Measurements from ENCODE around the gene DNAJC24. TPM values are rescaled to one million over a fixed set of nuclear protein-coding genes. Genes with fewer than 3 reads are reported as not detected.

DNAJC24 gene
- total RNA-seq, 1 experiment from 2014 or later = 18.2 TPM

DNA sequence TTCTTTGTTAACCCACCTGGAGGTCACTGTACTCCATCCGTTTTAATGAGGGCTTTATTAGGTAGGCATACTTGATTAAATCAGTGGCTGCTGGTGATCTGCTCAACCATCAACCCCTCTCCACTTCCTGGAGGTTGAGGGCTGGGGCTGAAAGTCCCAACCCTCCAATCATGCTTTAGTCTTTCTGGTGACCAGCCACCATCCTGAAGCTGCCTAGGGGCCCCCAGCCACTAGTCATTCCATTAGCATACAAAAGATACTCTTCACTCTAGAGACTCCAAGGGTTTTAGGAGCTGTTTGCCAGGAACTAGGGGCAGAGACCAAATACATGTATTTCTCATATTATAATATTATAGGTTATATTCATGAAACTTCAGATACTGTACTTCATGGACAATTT, 13.5 kb downstream of the DNAJC24 start:
- no peak for DNase-seq
- H3K9me2 ChIP-seq (ENCODE audit: insufficient read depth) = no peaks in the 10 kb centered on the region
- H2AFZ ChIP-seq = no peak overlapping the region
- no peak for TF ChIP-seq EZH2 (IDR thresholded peaks at IDR 0.05; ENCODE audit: low read depth)
- TF ChIP-seq, protein P1, sequence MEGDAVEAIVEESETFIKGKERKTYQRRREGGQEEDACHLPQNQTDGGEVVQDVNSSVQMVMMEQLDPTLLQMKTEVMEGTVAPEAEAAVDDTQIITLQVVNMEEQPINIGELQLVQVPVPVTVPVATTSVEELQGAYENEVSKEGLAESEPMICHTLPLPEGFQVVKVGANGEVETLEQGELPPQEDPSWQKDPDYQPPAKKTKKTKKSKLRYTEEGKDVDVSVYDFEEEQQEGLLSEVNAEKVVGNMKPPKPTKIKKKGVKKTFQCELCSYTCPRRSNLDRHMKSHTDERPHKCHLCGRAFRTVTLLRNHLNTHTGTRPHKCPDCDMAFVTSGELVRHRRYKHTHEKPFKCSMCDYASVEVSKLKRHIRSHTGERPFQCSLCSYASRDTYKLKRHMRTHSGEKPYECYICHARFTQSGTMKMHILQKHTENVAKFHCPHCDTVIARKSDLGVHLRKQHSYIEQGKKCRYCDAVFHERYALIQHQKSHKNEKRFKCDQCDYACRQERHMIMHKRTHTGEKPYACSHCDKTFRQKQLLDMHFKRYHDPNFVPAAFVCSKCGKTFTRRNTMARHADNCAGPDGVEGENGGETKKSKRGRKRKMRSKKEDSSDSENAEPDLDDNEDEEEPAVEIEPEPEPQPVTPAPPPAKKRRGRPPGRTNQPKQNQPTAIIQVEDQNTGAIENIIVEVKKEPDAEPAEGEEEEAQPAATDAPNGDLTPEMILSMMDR (conservative IDR thresholded peaks at IDR 0.05) = no peak
- CTCF ChIA-PET = no interaction called here
- intact Hi-C loops (cut with micrococcal nuclease; ENCODE audit: unreplicated experiment) = no loop called here
- no peaks in the 10 kb centered on the region for H3K27me3 ChIP-seq (ENCODE audit: insufficient read depth, low read depth)
- no peaks in the 10 kb centered on the region for H3K79me2 ChIP-seq (ENCODE audit: low read depth)
- H3K4me1 ChIP-seq (replicated peaks; ENCODE audit: insufficient read depth) = no peaks in the 10 kb centered on the region
- no peak overlapping the region for H3K27ac ChIP-seq
- H3K4me2 ChIP-seq = no peak overlapping the region
- 0 out of 2 replicates have a peak, but pooled peaks cover 7% of the 10 kb centered on the region for H4K20me1 ChIP-seq (ENCODE audit: insufficient read depth)
- POLR2A ChIA-PET (ENCODE audit: unreplicated experiment) = no interaction called here
- H3K36me3 ChIP-seq (ENCODE audit: low read depth) = no peaks in the 10 kb centered on the region; the same call in 1 of the 2 replicates
- no peak overlapping the region for H3K4me3 ChIP-seq
- BruUV-seq (replicated peaks) = no TSS peak
- no peaks in the 10 kb centered on the region for H3F3A ChIP-seq (ENCODE audit: insufficient read depth, low read depth)
- no peaks in the 10 kb centered on the region for H3K9me3 ChIP-seq (ENCODE audit: insufficient read depth, low read depth)

- no peaks in the 10 kb centered on the region for H3K4me1 ChIP-seq (replicated peaks; ENCODE audit: insufficient read depth)
- H2AFZ ChIP-seq = no peak overlapping the region
- no peaks in the 10 kb centered on the region for H3K9me2 ChIP-seq (ENCODE audit: insufficient read depth)
- no peak overlapping the region for H3K4me3 ChIP-seq
- TF ChIP-seq, protein P1 (conservative IDR thresholded peaks at IDR 0.05) = no peak
- TF ChIP-seq EZH2 (IDR thresholded peaks at IDR 0.05; ENCODE audit: low read depth) = no peak
- H4K20me1 ChIP-seq (ENCODE audit: insufficient read depth) = no peaks in the 10 kb centered on the region; the same call in 1 of the 2 replicates
- ChIA-PET POLR2A (ENCODE audit: unreplicated experiment) (no interaction called here), CTCF (no interaction called here)
- no peak overlapping the region for H3K27ac ChIP-seq
- no peaks in the 10 kb centered on the region for H3K9me3 ChIP-seq (ENCODE audit: insufficient read depth, low read depth)
- H3K4me2 ChIP-seq = no peak overlapping the region
- no peaks in the 10 kb centered on the region for H3F3A ChIP-seq (ENCODE audit: insufficient read depth, low read depth)
- intact Hi-C loops (cut with micrococcal nuclease; ENCODE audit: unreplicated experiment) = no loop called here
- DNase-seq = no peak
- no peaks in the 10 kb centered on the region; the same call in 1 of the 2 replicates for H3K36me3 ChIP-seq (ENCODE audit: low read depth)
- H3K79me2 ChIP-seq (ENCODE audit: low read depth) = no peaks in the 10 kb centered on the region
- BruUV-seq (replicated peaks) = no TSS peak
- no peaks in the 10 kb centered on the region for H3K27me3 ChIP-seq (ENCODE audit: insufficient read depth, low read depth)
Observed at GRCh38 chr11:31387379-31387778, 17.7 kb downstream of the DNAJC24 start.

DNA sequence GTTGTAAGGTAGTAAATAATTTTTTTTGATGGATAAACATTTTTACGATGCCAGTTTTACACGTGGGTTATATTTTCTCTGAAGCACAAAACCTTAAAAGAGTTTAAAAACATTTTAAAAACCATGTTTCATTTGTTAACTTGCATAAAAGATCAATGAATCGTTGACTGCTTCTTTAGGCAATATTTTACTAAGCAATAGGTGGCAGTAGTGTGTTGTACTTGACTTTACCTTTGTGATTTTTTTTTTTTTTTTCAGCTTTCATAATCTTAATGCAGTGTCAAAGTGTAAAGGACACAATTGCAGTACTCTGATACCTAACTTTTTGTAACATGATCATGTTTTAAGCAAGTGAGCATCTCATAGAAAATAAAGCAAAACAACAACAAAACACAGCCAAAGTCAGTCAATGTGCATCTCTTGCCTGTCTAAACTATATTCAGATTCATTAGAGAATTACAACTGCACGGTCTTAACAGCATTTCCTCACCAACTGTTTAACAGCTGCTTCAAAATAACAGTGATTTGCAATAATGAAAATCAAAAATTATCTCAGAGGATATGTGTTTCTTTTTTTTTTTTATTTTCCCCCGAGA, 27.7 kb downstream of the DNAJC24 start:
- no TSS peak for BruUV-seq (replicated peaks)
- H3K9me2 ChIP-seq (ENCODE audit: insufficient read depth) = no peaks in the 10 kb centered on the region
- intact Hi-C loops (cut with micrococcal nuclease; ENCODE audit: unreplicated experiment) = loop anchor here (1.0 to 5.0 kb wide), 4 partner anchors 474 to 776 kb away; no protein-coding TSS in a partner anchor
- H3K9me3 ChIP-seq (ENCODE audit: insufficient read depth, low read depth) = no peaks in the 10 kb centered on the region; the same call in 1 of the 2 replicates
- ChIA-PET POLR2A (ENCODE audit: unreplicated experiment) (no interaction called here), CTCF (interaction anchor here (0.5 to 0.7 kb wide), 8 partner anchors 22 to 778 kb away, joined by 3 to 9 read pairs (median 3); no protein-coding TSS in a partner anchor)
- H3K27ac ChIP-seq = no peak overlapping the region
- H3K27me3 ChIP-seq (ENCODE audit: insufficient read depth, low read depth) = no peaks in the 10 kb centered on the region
- no peaks in the 10 kb centered on the region for H3F3A ChIP-seq (ENCODE audit: insufficient read depth, low read depth)
- DNase-seq = peak in 1 of 2 experiments; percentile 42
- no peak for TF ChIP-seq EZH2 (IDR thresholded peaks at IDR 0.05; ENCODE audit: low read depth)
- TF ChIP-seq, protein P1 (conservative IDR thresholded peaks at IDR 0.05) = peak; percentile 80
- no peak overlapping the region for H3K4me2 ChIP-seq
- no peaks in the 10 kb centered on the region for H3K79me2 ChIP-seq (ENCODE audit: low read depth)
- H3K4me3 ChIP-seq = no peak overlapping the region
- no peak overlapping the region for H2AFZ ChIP-seq
- H3K4me1 ChIP-seq (replicated peaks; ENCODE audit: insufficient read depth) = no peaks in the 10 kb centered on the region
- no peaks in the 10 kb centered on the region for H3K36me3 ChIP-seq (ENCODE audit: low read depth)
- no peaks in the 10 kb centered on the region for H4K20me1 ChIP-seq (ENCODE audit: insufficient read depth)

Measured in PC-9 (cell line).